GM23338 (cell line): Measurements from ENCODE around the gene ABCA4. TPM values are rescaled to one million over a fixed set of nuclear protein-coding genes. Genes with fewer than 3 reads are reported as not detected.

Experiments used
- ATAC-seq: fragments of 200-7000 bp; cut with Tn5 transposase; 3 replicates; pipeline ENCODE4 v1.9.1; 2020
- DNase-seq: peaks from one replicate; pipeline ENCODE4 v3.0.0-alpha.2; 2015; ENCODE audit warnings: low spot score
- H2AFZ ChIP-seq: fragments of 200-600 bp; sonication (generic); 2 replicates; pipeline ENCODE4 v1.8.0; 2016; ENCODE audit warnings: antibody characterized with exemption, mild to moderate bottlenecking, moderate library complexity
- H3F3A ChIP-seq: fragments of 200-600 bp; sonication (generic); replicated peaks from 2 replicates; pipeline ENCODE4 v1.8.0; 2017; ENCODE audit warnings: antibody characterized with exemption, mixed run types, low read depth
- H3K27ac ChIP-seq: fragments of 200-600 bp; sonication (generic); 2 replicates; pipeline ENCODE4 v1.6.1; 2016; ENCODE audit warnings: low read depth
- H3K27me3 ChIP-seq: fragments of 200-600 bp; sonication (generic); 2 replicates; pipeline ENCODE4 v1.8.0; 2016; ENCODE audit warnings: mild to moderate bottlenecking, mixed run types, moderate library complexity; ENCODE audit not compliant: insufficient read depth
- H3K36me3 ChIP-seq: fragments of 200-600 bp; sonication (generic); 2 replicates; pipeline ENCODE4 v1.8.0; 2016; ENCODE audit warnings: mild to moderate bottlenecking; ENCODE audit not compliant: insufficient read depth
- H3K4me1 ChIP-seq: fragments of 200-600 bp; sonication (generic); 2 replicates; pipeline ENCODE4 v1.8.0; 2016; ENCODE audit warnings: mild to moderate bottlenecking, moderate library complexity; ENCODE audit not compliant: insufficient read depth
- H3K4me2 ChIP-seq: fragments of 200-600 bp; sonication (generic); 2 replicates; pipeline ENCODE4 v1.7.1; 2017; ENCODE audit warnings: mixed run types
- H3K4me3 ChIP-seq: fragments of 200-600 bp; sonication (generic); 2 replicates; pipeline ENCODE4 v1.6.1; 2016; ENCODE audit warnings: mixed run types
- H3K79me2 ChIP-seq: fragments of 200-600 bp; sonication (generic); replicated peaks from 2 replicates; pipeline ENCODE4 v1.8.0; 2017; ENCODE audit warnings: mild to moderate bottlenecking; ENCODE audit not compliant: insufficient read depth
- H3K9me2 ChIP-seq: fragments of 200-600 bp; sonication (generic); 2 replicates; pipeline ENCODE4 v1.8.0; 2017; ENCODE audit not compliant: insufficient read depth
- H4K20me1 ChIP-seq: fragments of 200-600 bp; sonication (generic); replicated peaks from 2 replicates; pipeline ENCODE4 v1.8.0; 2017; ENCODE audit warnings: mild to moderate bottlenecking; ENCODE audit not compliant: insufficient read depth
- H3K27ac Mint-ChIP-seq: 2 replicates; pipeline ENCODE4 v1.8.0; 2020; ENCODE audit warnings: inconsistent platforms, mild to moderate bottlenecking, moderate library complexity, mixed read lengths
- H3K27me3 Mint-ChIP-seq: 3 replicates; pipeline ENCODE4 v1.8.0; 2022; ENCODE audit warnings: low read depth, mild to moderate bottlenecking, moderate library complexity, mixed read lengths, inconsistent platforms; ENCODE audit not compliant: insufficient read depth, poor library complexity
- H3K36me3 Mint-ChIP-seq: 3 replicates; pipeline ENCODE4 v1.8.0; 2021; ENCODE audit warnings: low read depth, mild to moderate bottlenecking, inconsistent platforms, moderate library complexity, mixed read lengths
- H3K4me1 Mint-ChIP-seq: 3 replicates; pipeline ENCODE4 v1.8.0; 2020; ENCODE audit warnings: mild to moderate bottlenecking, inconsistent platforms, mixed read lengths
- H3K4me3 Mint-ChIP-seq: 3 replicates; pipeline ENCODE4 v1.8.0; 2021; ENCODE audit warnings: moderate library complexity, mild to moderate bottlenecking, inconsistent platforms, mixed read lengths
- H3K9me3 Mint-ChIP-seq: 3 replicates; pipeline ENCODE4 v1.8.0; 2020; ENCODE audit warnings: moderate library complexity, mild to moderate bottlenecking, inconsistent platforms, mixed read lengths
- CREB1 ChIP-seq: fragments of 250-450 bp; sonication (Bioruptor Pico); IDR thresholded peaks from 2 replicates; pipeline ENCODE4 v1.5.0; 2020; ENCODE audit warnings: low read depth, mild to moderate bottlenecking, moderate library complexity
- EZH2 ChIP-seq: fragments of 200-600 bp; sonication (generic); IDR thresholded peaks from one replicate; pipeline ENCODE4 v1.8.0; 2017; ENCODE audit warnings: antibody characterized with exemption, mild to moderate bottlenecking, low read depth; ENCODE audit not compliant: unreplicated experiment
- EZH2phosphoT487 ChIP-seq: fragments of 200-600 bp; sonication (generic); IDR thresholded peaks from one replicate; pipeline ENCODE4 v1.8.1; 2018; ENCODE audit warnings: antibody characterized with exemption; ENCODE audit not compliant: unreplicated experiment
- NANOG ChIP-seq: IDR thresholded peaks from 2 replicates; pipeline ENCODE4 v1.6.1; 2016; ENCODE audit warnings: antibody characterized with exemption, borderline replicate concordance
- STAT1 ChIP-seq: IDR thresholded peaks from one replicate; pipeline ENCODE4 v1.6.1; 2016; ENCODE audit warnings: antibody characterized with exemption; ENCODE audit not compliant: unreplicated experiment
- ZNF331 ChIP-seq: fragments of 250-450 bp; sonication (Bioruptor Pico); IDR thresholded peaks from 2 replicates; pipeline ENCODE4 v1.5.0; 2020; ENCODE audit warnings: low read depth, mild to moderate bottlenecking, moderate library complexity
- polyA plus RNA-seq: library from polyadenylated mRNA; unstranded; fragments of >200 nt; fragmentation: Nextera tagmentation; extraction: Ambion mirVana; gene quantifications from 2 replicates; pipeline ENCODE4 v1.2.1, GENCODE V29; 2016
- total RNA-seq: library from RNA; depleted of rRNA; stranded (reverse); fragments of >200 nt; shearing (Covaris generic); gene quantifications from 2 replicates; pipeline ENCODE4 v1.2.3, GENCODE V29; 2014
- TF ChIP-seq, protein P1 (sequence below): fragments of 250-450 bp; sonication (Bioruptor Pico); IDR thresholded peaks from 2 replicates; pipeline ENCODE4 v1.5.0; 2020; ENCODE audit warnings: mild to moderate bottlenecking, moderate library complexity
- TF ChIP-seq, protein P2 (sequence below): IDR thresholded peaks from 2 replicates; pipeline ENCODE4 v1.6.1; 2016; ENCODE audit warnings: antibody characterized with exemption

ABCA4 gene
- total and polyA plus RNA-seq, 2 experiments from 2014 or later, result not detected

DNA sequence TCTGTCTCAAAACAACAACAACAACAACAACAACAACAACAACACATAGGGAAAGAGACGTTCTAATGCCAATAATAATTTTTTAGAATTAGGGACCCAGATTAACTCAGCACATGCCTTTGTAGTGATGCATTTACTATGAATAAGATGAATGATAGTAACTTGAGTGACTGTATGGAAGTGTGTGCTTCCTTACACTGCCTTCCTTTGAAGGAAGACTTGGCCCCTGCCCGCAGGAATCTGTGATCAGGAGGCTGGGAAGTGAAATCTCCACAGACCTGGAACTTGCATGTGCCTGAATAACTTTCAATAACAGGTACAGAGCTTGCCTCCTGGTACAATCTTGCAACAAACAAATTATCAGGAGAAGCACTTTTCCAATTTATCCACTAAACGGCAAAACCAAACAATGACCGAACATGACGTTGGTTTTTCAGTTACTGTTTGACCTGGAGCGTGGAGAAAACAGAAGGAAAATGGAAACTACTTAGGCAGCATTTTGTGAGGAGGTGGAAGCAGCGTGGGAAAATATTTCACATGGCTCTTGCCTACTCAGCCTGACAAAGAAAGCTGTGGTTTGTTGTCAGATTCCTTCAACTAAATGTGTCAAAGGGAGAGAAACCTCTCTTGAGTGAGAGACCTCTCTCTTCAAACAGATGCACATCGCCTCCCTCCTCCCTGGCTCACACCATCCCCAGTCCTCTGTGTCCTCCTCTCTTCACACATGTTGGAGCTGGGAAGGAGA is 10.1 kb upstream of the ABCA4 start:
- Histone ChIP-seq H3K4me1 (no peaks in the 10 kb centered on the region), H3K9me2 (no peaks in the 10 kb centered on the region), H3K4me3 (no peak overlapping the region), H2AFZ (peak overlapping the region; percentile 38; the same call in 1 of the 2 replicates), H3K27me3 (no peaks in the 10 kb centered on the region), H3K79me2 (no peaks in the 10 kb centered on the region), H4K20me1 (no peaks in the 10 kb centered on the region), H3K27ac (no peak overlapping the region), H3F3A (no peaks in the 10 kb centered on the region), H3K4me2 (no peak overlapping the region), H3K36me3 (no peaks in the 10 kb centered on the region)
- DNase-seq, result no peak
- peaks cover 4% of the 10 kb centered on the region; the same call in 2 of the 3 replicates for H3K4me1 Mint-ChIP-seq
- peaks cover 18% of the 10 kb centered on the region for H3K9me3 Mint-ChIP-seq
- peaks cover 11% of the 10 kb centered on the region; the same call in 2 of the 3 replicates for H3K36me3 Mint-ChIP-seq
- H3K27ac Mint-ChIP-seq, result no peak overlapping the region
- no peak for ATAC-seq
- H3K4me3 Mint-ChIP-seq, result no peak overlapping the region
- H3K27me3 Mint-ChIP-seq, result peaks cover 3% of the 10 kb centered on the region
- TF ChIP-seq CREB1 (CRISPR knock-in tag), result no peak

DNA sequence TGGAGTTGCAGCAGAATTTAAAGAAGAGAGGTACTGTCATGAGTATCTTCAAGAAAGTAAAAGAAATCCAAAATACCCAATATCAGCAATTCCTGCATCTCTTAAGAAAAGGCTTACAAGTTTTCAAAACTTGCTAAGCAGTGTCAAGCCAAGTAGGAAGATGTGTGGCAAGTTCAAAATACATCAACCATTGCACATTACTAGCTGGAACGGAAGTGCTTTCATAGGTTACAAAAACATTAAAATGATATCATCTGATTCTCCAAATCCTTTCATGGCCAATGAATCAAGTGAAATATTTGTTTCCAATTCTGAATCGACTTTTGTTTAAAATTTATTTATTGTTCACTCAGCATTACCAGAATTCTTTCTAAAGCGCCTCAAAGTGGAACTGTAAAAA is 5.7 kb upstream of the ABCA4 start:
- Mint-ChIP-seq H3K36me3 (no peaks in the 10 kb centered on the region), H3K9me3 (no peaks in the 10 kb centered on the region), H3K27ac (no peak overlapping the region), H3K4me1 (peaks cover 11% of the 10 kb centered on the region), H3K27me3 (peaks cover 4% of the 10 kb centered on the region), H3K4me3 (no peak overlapping the region)
- H3K9me2 ChIP-seq, result no peaks in the 10 kb centered on the region
- H3F3A ChIP-seq, result no peaks in the 10 kb centered on the region
- no peaks in the 10 kb centered on the region for H3K36me3 ChIP-seq
- no peak overlapping the region for H3K4me2 ChIP-seq
- no peaks in the 10 kb centered on the region for H3K79me2 ChIP-seq
- H4K20me1 ChIP-seq, result no peaks in the 10 kb centered on the region
- no peak overlapping the region for H3K4me3 ChIP-seq
- ATAC-seq (no peak), DNase-seq (no peak)
- H3K27me3 ChIP-seq, result no peaks in the 10 kb centered on the region
- no peak overlapping the region for H3K27ac ChIP-seq
- no peak for TF ChIP-seq STAT1
- no peak for TF ChIP-seq EZH2phosphoT487
- TF ChIP-seq, protein P1, sequence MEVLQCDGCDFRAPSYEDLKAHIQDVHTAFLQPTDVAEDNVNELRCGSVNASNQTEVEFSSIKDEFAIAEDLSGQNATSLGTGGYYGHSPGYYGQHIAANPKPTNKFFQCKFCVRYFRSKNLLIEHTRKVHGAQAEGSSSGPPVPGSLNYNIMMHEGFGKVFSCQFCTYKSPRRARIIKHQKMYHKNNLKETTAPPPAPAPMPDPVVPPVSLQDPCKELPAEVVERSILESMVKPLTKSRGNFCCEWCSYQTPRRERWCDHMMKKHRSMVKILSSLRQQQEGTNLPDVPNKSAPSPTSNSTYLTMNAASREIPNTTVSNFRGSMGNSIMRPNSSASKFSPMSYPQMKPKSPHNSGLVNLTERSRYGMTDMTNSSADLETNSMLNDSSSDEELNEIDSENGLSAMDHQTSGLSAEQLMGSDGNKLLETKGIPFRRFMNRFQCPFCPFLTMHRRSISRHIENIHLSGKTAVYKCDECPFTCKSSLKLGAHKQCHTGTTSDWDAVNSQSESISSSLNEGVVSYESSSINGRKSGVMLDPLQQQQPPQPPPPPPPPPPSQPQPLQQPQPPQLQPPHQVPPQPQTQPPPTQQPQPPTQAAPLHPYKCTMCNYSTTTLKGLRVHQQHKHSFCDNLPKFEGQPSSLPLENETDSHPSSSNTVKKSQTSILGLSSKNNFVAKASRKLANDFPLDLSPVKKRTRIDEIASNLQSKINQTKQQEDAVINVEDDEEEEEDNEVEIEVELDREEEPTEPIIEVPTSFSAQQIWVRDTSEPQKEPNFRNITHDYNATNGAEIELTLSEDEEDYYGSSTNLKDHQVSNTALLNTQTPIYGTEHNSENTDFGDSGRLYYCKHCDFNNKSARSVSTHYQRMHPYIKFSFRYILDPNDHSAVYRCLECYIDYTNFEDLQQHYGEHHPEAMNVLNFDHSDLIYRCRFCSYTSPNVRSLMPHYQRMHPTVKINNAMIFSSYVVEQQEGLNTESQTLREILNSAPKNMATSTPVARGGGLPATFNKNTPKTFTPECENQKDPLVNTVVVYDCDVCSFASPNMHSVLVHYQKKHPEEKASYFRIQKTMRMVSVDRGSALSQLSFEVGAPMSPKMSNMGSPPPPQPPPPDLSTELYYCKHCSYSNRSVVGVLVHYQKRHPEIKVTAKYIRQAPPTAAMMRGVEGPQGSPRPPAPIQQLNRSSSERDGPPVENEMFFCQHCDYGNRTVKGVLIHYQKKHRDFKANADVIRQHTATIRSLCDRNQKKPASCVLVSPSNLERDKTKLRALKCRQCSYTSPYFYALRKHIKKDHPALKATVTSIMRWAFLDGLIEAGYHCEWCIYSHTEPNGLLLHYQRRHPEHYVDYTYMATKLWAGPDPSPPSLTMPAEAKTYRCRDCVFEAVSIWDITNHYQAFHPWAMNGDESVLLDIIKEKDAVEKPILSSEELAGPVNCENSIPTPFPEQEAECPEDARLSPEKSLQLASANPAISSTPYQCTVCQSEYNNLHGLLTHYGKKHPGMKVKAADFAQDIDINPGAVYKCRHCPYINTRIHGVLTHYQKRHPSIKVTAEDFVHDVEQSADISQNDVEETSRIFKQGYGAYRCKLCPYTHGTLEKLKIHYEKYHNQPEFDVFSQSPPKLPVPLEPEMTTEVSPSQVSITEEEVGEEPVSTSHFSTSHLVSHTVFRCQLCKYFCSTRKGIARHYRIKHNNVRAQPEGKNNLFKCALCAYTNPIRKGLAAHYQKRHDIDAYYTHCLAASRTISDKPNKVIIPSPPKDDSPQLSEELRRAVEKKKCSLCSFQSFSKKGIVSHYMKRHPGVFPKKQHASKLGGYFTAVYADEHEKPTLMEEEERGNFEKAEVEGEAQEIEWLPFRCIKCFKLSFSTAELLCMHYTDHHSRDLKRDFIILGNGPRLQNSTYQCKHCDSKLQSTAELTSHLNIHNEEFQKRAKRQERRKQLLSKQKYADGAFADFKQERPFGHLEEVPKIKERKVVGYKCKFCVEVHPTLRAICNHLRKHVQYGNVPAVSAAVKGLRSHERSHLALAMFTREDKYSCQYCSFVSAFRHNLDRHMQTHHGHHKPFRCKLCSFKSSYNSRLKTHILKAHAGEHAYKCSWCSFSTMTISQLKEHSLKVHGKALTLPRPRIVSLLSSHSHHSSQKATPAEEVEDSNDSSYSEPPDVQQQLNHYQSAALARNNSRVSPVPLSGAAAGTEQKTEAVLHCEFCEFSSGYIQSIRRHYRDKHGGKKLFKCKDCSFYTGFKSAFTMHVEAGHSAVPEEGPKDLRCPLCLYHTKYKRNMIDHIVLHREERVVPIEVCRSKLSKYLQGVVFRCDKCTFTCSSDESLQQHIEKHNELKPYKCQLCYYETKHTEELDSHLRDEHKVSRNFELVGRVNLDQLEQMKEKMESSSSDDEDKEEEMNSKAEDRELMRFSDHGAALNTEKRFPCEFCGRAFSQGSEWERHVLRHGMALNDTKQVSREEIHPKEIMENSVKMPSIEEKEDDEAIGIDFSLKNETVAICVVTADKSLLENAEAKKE (CRISPR knock-in tag), result no peak
- no peak for TF ChIP-seq NANOG
- no peak for TF ChIP-seq ZNF331 (CRISPR knock-in tag)
- TF ChIP-seq, protein P2, sequence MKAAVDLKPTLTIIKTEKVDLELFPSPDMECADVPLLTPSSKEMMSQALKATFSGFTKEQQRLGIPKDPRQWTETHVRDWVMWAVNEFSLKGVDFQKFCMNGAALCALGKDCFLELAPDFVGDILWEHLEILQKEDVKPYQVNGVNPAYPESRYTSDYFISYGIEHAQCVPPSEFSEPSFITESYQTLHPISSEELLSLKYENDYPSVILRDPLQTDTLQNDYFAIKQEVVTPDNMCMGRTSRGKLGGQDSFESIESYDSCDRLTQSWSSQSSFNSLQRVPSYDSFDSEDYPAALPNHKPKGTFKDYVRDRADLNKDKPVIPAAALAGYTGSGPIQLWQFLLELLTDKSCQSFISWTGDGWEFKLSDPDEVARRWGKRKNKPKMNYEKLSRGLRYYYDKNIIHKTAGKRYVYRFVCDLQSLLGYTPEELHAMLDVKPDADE, result no peak
- no peak for TF ChIP-seq EZH2
- H2AFZ ChIP-seq, result no peak overlapping the region
- H3K4me1 ChIP-seq, result no peaks in the 10 kb centered on the region
